Thymus (tissue), 11 donors: Measurements from ENCODE around the gene DENND4A. TPM values are rescaled to one million over a fixed set of nuclear protein-coding genes. Genes with fewer than 3 reads are reported as not detected.

Experiments
- DNase-seq, 9 donors: peaks; one replicate each; pipeline ENCODE4 v3.0.0-alpha.2; 2013; ENCODE audit warnings: low spot score in 9 of 9, low read depth in 6 of 9, missing footprints in 1 of 9
- H3K27ac ChIP-seq, 2 donors: one replicate each; pipeline ENCODE4 v1.5.1; 2013; ENCODE audit warnings: control low read depth in 1 of 2, low read depth in 1 of 2, low read length in 1 of 2, mild to moderate bottlenecking in 1 of 2, moderate library complexity in 1 of 2
- H3K27me3 ChIP-seq, 2 donors: one replicate each; pipeline ENCODE4 v1.5.1; 2013; ENCODE audit warnings: low read length in 1 of 2; ENCODE audit not compliant: control insufficient read depth in 2 of 2, insufficient read depth in 1 of 2
- H3K36me3 ChIP-seq, 2 donors: one replicate each; pipeline ENCODE4 v1.5.1; 2013; ENCODE audit warnings: low read length in 1 of 2, mild to moderate bottlenecking in 1 of 2, moderate library complexity in 1 of 2; ENCODE audit not compliant: control insufficient read depth in 2 of 2, insufficient read depth in 2 of 2
- H3K4me1 ChIP-seq, 2 donors: one replicate each; pipeline ENCODE4 v1.5.1; 2013; ENCODE audit warnings: low read length in 2 of 2; ENCODE audit not compliant: control insufficient read depth in 2 of 2, insufficient read depth in 2 of 2
- H3K4me3 ChIP-seq, 2 donors: one replicate each; pipeline ENCODE4 v1.5.1; 2013; ENCODE audit warnings: low read length in 2 of 2, control low read depth in 1 of 2, mild to moderate bottlenecking in 1 of 2
- H3K9me3 ChIP-seq, 2 donors: one replicate each; pipeline ENCODE4 v1.5.1; 2013; ENCODE audit warnings: low read length in 1 of 2, mild to moderate bottlenecking in 1 of 2; ENCODE audit not compliant: control insufficient read depth in 2 of 2, insufficient read depth in 1 of 2
- WGBS: extraction: QIAGEN DNeasy Blood & Tissue Kit; methylation state at CpG from one replicate; pipeline ENCODE4 v1.1.7; 2013; 5-methylcytosine and 5-hydroxymethylcytosine counted together
- polyA plus RNA-seq: library from polyadenylated mRNA; stranded (reverse); fragments of 200-250 nt; gene quantifications from one replicate; pipeline ENCODE4 v1.2.3, GENCODE V29; 2013
- total RNA-seq: library from RNA; stranded (reverse); fragments of 120-200 nt; gene quantifications from one replicate; pipeline ENCODE4 v1.2.4, GENCODE V29; 2013
- donor health status: healthy.

The DENND4A gene
- total and polyA plus RNA-seq, 2 donors: 15.9 to 23.8 TPM

GRCh38 chr15:65769482-65769881 is 22.6 kb downstream of the DENND4A start:
- Histone ChIP-seq H3K9me3 (no peaks in the 10 kb centered on the region), H3K4me1 (no peaks in the 10 kb centered on the region), H3K27me3 (no peaks in the 10 kb centered on the region), H3K36me3 (no peaks in the 10 kb centered on the region), H3K4me3 (no peak overlapping the region), H3K27ac (no peak overlapping the region)
- DNase-seq: no peak
- WGBS: 97% methylated on average over 3 of the region's 3 CpGs

GRCh38 chr15:65767895-65768294 is 24.2 kb downstream of the DENND4A start:
- no peak for DNase-seq
- no peak overlapping the region for H3K27ac ChIP-seq
- H3K4me3 ChIP-seq: no peak overlapping the region
- no peaks in the 10 kb centered on the region for H3K36me3 ChIP-seq
- H3K9me3 ChIP-seq: no peaks in the 10 kb centered on the region
- no peaks in the 10 kb centered on the region for H3K4me1 ChIP-seq
- WGBS: 91% methylated on average over 8 of the region's 8 CpGs
- no peaks in the 10 kb centered on the region for H3K27me3 ChIP-seq

DNA sequence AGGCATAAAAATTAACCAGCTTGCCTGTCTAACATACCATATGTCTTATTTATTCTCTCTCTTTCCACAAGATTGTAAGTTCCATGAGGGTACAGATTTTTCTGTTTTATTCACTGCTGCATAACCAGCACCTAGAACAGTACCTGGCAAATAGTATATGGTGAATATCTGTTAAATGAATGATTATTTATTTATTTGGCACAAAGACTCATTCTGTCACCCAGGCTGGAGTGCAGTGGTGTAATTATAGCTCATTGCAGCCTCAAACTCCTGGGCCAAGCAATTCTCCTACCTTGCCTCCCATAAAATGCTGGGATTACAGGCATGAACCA is 24.9 kb downstream of the DENND4A start:
- DNase-seq: no peak
- Histone ChIP-seq H3K27me3 (no peaks in the 10 kb centered on the region), H3K27ac (no peak overlapping the region), H3K36me3 (no peaks in the 10 kb centered on the region), H3K9me3 (no peaks in the 10 kb centered on the region), H3K4me1 (no peaks in the 10 kb centered on the region), H3K4me3 (no peak overlapping the region)

- no peak overlapping the region for H3K4me3 ChIP-seq
- no peaks in the 10 kb centered on the region for H3K9me3 ChIP-seq
- no peaks in the 10 kb centered on the region for H3K27me3 ChIP-seq
- 98% methylated on average over 3 of the region's 3 CpGs for WGBS
- no peaks in the 10 kb centered on the region for H3K4me1 ChIP-seq
- no peak for DNase-seq
- no peak overlapping the region for H3K27ac ChIP-seq
- H3K36me3 ChIP-seq: no peaks in the 10 kb centered on the region
Measured at GRCh38 chr15:65766422-65767263, 25.4 kb downstream of the DENND4A start.

DNA sequence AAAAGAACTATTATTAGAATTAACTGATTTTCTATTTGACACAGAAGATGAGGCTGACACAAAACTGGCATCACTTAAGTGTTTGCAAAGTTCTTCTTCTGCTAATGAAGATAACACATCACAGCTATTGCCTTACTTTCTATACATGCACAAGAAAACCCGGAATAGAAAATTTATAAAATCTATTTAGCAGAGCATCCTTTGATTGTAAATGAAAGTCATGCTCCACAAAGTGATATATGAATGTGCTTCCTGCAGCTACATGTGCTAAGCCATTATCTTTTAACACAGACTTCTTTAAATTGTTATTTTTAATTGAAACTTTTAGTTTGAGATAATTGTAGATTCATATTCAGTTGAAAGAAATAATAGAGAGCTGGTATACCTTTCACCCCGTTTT is 27.0 kb downstream of the DENND4A start:
- Histone ChIP-seq H3K36me3 (no peaks in the 10 kb centered on the region), H3K9me3 (no peaks in the 10 kb centered on the region), H3K27ac (no peak overlapping the region), H3K4me3 (no peak overlapping the region), H3K27me3 (no peaks in the 10 kb centered on the region), H3K4me1 (no peaks in the 10 kb centered on the region)
- no peak for DNase-seq
- 69% methylated on average over 2 of the region's 2 CpGs for WGBS

- Histone ChIP-seq H3K9me3 (no peaks in the 10 kb centered on the region), H3K27ac (no peak overlapping the region), H3K36me3 (no peaks in the 10 kb centered on the region), H3K4me3 (no peak overlapping the region), H3K4me1 (no peaks in the 10 kb centered on the region), H3K27me3 (no peaks in the 10 kb centered on the region)
- DNase-seq: no peak
- WGBS: 80% methylated on average over 5 of the region's 5 CpGs
Measured at GRCh38 chr15:65762914-65763787, 28.9 kb downstream of the DENND4A start.

DNA sequence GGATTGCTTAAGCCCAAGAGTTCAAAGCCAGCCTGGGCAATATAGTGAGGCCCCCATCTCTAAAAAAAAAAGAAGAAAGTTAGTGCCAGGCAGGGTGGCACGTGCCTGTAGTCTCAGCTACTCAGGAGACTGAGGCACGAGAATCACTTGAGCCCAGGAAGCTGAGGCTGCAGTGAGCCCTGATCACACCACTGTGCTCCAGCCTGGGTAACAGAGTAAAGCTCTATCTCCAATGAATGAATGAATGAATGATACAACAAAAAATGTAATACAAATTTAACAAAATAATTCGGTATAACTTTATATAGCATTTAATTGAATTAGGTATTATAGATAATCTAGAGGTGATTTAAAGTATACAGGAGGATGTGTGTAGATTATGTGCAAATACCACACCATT is 29.7 kb downstream of the DENND4A start:
- DNase-seq: no peak
- no peak overlapping the region for H3K4me3 ChIP-seq
- 97% methylated on average over 3 of the region's 3 CpGs for WGBS
- H3K9me3 ChIP-seq: no peaks in the 10 kb centered on the region
- no peaks in the 10 kb centered on the region for H3K4me1 ChIP-seq
- no peaks in the 10 kb centered on the region for H3K36me3 ChIP-seq
- no peaks in the 10 kb centered on the region for H3K27me3 ChIP-seq
- H3K27ac ChIP-seq: no peak overlapping the region

GRCh38 chr15:65761210-65761926 is 30.7 kb downstream of the DENND4A start:
- Histone ChIP-seq H3K36me3 (no peaks in the 10 kb centered on the region), H3K27ac (no peak overlapping the region), H3K4me1 (no peaks in the 10 kb centered on the region), H3K4me3 (no peak overlapping the region), H3K9me3 (no peaks in the 10 kb centered on the region), H3K27me3 (no peaks in the 10 kb centered on the region)
- no peak for DNase-seq
- 95% methylated on average over 2 of the region's 2 CpGs for WGBS

GRCh38 chr15:65759441-65759840 is 32.7 kb downstream of the DENND4A start:
- H3K27me3 ChIP-seq: no peaks in the 10 kb centered on the region
- no peaks in the 10 kb centered on the region for H3K4me1 ChIP-seq
- WGBS: 98% methylated on average over 5 of the region's 5 CpGs
- no peak for DNase-seq
- no peaks in the 10 kb centered on the region for H3K36me3 ChIP-seq
- no peak overlapping the region for H3K27ac ChIP-seq
- H3K9me3 ChIP-seq: no peaks in the 10 kb centered on the region
- no peak overlapping the region for H3K4me3 ChIP-seq
